Adrenal gland (tissue), 12 donors: ENCODE measurements around the gene PHF20. TPM values are rescaled to one million over a fixed set of nuclear protein-coding genes. Genes with fewer than 3 reads are reported as not detected.
"Not testable (repeated sequence)": the region's sequence is repeated elsewhere in the genome, so short reads cannot be mapped to it uniquely, and the experiment has no call there.

ENCODE experiments used
- DNase-seq, 7 donors: peaks; one replicate each; pipeline ENCODE4 v3.0.0-alpha.2; 2019 to 2020
- H3K27ac ChIP-seq, 5 donors: fragments of 200-600 bp; sonication (generic) in 4 of 5; 1 replicate in 3 of 5; 2 replicates in 2 of 5; pipeline versions ENCODE4 v1.5.1 to v1.8.0; 2016 to 2020; ENCODE audit warnings: mild to moderate bottlenecking in 1 of 5
- H3K27me3 ChIP-seq: fragments of 200-600 bp; 2 replicates; pipeline ENCODE4 v1.8.0; 2021
- H3K36me3 ChIP-seq, 2 donors: fragments of 200-600 bp; replicated peaks in 1 of 2; 1 replicate in 1 of 2; 2 replicates in 1 of 2; pipeline versions ENCODE4 v1.5.1 to v1.8.0; 2018 to 2022
- H3K4me1 ChIP-seq, 2 donors: fragments of 200-600 bp; replicated peaks in 1 of 2; 1 replicate in 1 of 2; 2 replicates in 1 of 2; pipeline versions ENCODE4 v1.5.1 to v1.8.0; 2018 to 2021
- H3K4me3 ChIP-seq, 4 donors: fragments of 200-600 bp; sonication (generic) in 3 of 4; one replicate each; pipeline ENCODE4 v1.5.1; 2016 to 2018
- H3K9me3 ChIP-seq, 3 donors: fragments of 200-600 bp; sonication (generic) in 1 of 3; replicated peaks in 1 of 3; 1 replicate in 2 of 3; 2 replicates in 1 of 3; pipeline versions ENCODE4 v1.5.1 to v1.8.0; 2016 to 2021
- POLR2A ChIP-seq, 2 donors: fragments of 450-650 bp; IDR thresholded peaks; one replicate each; pipeline ENCODE4 v1.6.1; 2017; ENCODE audit warnings: antibody characterized with exemption in 2 of 2, mild to moderate bottlenecking in 2 of 2, moderate library complexity in 1 of 2
- WGBS, 4 donors: extraction: QIAGEN DNeasy Blood & Tissue Kit in 2 of 4; methylation state at CpG; one replicate each; pipeline versions ENCODE4 v1.1.5 to v1.1.7; 2013 to 2017; 5-methylcytosine and 5-hydroxymethylcytosine counted together
- intact Hi-C, 2 donors: fragments of 100-400 bp; cut with DNase I; formaldehyde crosslinking; loops; one replicate each; pipeline versions ENCODE4 v1.14.1 to v1.15.0; 2022 to 2023
- polyA plus RNA-seq, 3 donors: library from polyadenylated mRNA; stranded (reverse); fragments of 200-250 nt in 2 of 3; fragments of 350-450 nt in 1 of 3; fragmentation: Illumina TruSeq in 1 of 3; extraction: RNeasy Lipid Tissue Mini Kit (QIAGEN cat#74804) in 1 of 3; gene quantifications; one replicate each; pipeline ENCODE4 v1.2.3, GENCODE V29; 2013 to 2014
- total RNA-seq, 9 donors: library from RNA; depleted of rRNA in 4 of 9; stranded (reverse); fragments of >200 nt in 4 of 9; fragments of 120-200 nt in 1 of 9; fragmentation: NEBNext Ultra II Directional in 1 of 9; extraction: Animal tissue kit (Norgen Biotek cat#: 25700) in 1 of 9; gene quantifications; one replicate each; pipeline versions ENCODE4 v1.1.0 to v1.2.4, GENCODE V29; 2013 to 2023
- TF ChIP-seq, protein P1 (sequence below), 6 experiments: fragments of 450-650 bp in 4 of 6; fragments of 200-600 bp in 2 of 6; sonication (generic) in 1 of 6; IDR thresholded peaks; 1 replicate in 5 of 6; 2 replicates in 1 of 6; pipeline versions ENCODE4 v1.5.1 to v1.8.0; 2016 to 2021; ENCODE audit warnings: antibody characterized with exemption in 6 of 6, mild to moderate bottlenecking in 2 of 6, moderate library complexity in 1 of 6
- donor health status: healthy with polysubstance abuse.
- donor health status: Bipolar disorder and iron deficiency.
- donor health status: DM: yes; HTN: yes; CAD: no.
- donor health status: DM: no; HTN: no; CAD: no.
- donor health status: DM: no; HTN: no; CAD: no.
- donor health status: DM: yes; HTN: yes; CAD: no.

The PHF20 gene
- total and polyA plus RNA-seq, 12 donors: 15.0 to 45.1 (median 28.8) TPM

DNA sequence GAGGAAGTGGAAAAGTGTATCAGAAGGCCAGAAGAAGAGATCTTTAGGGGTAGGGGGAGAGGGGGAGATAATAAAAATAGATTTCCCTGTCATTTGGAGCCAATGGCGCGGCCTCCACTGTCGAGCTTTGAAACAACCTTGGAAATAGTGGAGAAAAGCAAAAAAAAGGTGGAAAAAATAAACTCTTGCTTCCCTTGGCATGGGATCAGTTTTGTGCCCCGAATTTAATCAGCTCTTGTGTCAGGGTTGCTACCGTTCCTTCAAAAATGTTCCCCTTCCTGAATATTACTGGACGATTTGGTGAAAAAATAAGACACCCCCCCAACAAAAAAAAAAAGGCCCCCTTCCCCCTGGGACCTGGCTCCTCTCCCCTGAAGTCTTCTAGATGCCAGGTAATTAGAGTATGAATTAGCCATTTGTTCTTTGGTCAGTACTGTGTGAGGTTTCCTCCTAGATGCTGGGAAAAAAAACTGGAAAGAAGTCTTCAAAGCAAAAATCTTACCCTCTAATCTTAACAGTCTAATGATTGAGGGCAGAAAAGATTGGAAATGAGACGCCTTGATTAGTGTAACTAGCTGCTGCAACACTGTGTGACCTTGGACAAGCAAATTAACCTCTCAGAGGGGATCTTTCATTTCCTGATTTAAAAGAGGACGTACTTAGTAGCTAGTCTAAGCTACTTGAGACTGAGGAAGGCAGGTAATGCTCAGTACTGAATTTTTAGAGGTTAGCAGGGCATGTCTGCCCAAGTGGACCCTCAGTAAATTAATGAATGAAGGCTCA, 28.9 kb upstream of the PHF20 start:
- Histone ChIP-seq H3K4me3 (peak overlapping the region in 3 of 4 donors; percentile 49 to 76 (median 73)), H3K4me1 (peaks cover 29 to 40% of the 10 kb centered on the region in 2 donors), H3K27ac (peak overlapping the region; percentile 93 to 100 (median 96)), H3K36me3 (peaks cover 0 to 26% of the 10 kb centered on the region in 2 donors), H3K27me3 (no peaks in the 10 kb centered on the region), H3K9me3 (no peaks in the 10 kb centered on the region)
- intact Hi-C loops: no loop called here
- peak in 1 of 7 donors; percentile 20 for DNase-seq
- peak in 1 of 2 donors; percentile 20 for TF ChIP-seq POLR2A (IDR thresholded peaks at IDR 0.05)
- TF ChIP-seq, protein P1, sequence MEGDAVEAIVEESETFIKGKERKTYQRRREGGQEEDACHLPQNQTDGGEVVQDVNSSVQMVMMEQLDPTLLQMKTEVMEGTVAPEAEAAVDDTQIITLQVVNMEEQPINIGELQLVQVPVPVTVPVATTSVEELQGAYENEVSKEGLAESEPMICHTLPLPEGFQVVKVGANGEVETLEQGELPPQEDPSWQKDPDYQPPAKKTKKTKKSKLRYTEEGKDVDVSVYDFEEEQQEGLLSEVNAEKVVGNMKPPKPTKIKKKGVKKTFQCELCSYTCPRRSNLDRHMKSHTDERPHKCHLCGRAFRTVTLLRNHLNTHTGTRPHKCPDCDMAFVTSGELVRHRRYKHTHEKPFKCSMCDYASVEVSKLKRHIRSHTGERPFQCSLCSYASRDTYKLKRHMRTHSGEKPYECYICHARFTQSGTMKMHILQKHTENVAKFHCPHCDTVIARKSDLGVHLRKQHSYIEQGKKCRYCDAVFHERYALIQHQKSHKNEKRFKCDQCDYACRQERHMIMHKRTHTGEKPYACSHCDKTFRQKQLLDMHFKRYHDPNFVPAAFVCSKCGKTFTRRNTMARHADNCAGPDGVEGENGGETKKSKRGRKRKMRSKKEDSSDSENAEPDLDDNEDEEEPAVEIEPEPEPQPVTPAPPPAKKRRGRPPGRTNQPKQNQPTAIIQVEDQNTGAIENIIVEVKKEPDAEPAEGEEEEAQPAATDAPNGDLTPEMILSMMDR (IDR thresholded peaks at IDR 0.05): no peak
- WGBS, 4 donors: 0 to 1% (median 1%) methylated on average over 8 of the region's 8 CpGs

DNA sequence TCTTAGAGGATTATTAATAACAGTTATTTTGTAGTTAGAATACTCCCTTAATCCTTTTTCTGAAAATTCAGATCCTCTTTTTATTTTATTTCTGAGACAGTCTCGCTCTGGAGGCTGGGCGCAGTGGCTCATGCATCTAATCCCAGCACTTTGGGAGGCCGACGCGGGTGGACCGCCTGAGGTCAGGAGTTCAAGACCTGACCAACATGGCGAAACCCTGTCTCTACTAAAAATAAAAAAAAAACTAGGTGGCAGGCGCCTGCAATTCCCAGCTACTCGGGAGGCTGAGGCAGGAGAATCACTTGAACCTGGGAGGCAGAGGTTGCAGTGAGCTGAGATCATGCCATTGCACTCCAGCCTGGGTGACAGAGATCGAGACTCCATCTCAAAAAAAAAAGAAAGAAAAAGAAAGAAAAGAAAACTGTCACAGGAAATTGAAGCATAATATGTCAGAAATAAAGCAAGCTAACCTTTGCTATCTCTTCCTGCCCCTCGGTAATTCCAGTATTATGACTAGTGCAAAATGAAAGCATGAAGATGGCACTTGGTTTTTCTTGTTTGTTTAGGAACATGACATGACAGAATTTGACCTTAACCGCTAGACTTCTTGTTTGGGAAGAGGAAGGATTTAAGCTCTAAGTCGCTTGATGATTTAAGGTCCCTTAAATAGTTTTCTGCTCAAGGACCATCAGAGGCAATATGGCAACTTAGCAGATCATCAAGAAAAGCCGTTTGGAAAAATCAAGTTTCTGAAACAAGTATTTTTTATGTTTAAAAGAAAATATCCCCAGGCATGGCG, 27.9 kb upstream of the PHF20 start:
- Histone ChIP-seq H3K27me3 (no peaks in the 10 kb centered on the region), H3K9me3 (no peaks in the 10 kb centered on the region), H3K4me3 (peak overlapping the region in 1 of 4 donors; percentile 73), H3K4me1 (peaks cover 21 to 30% of the 10 kb centered on the region in 2 donors), H3K27ac (peak overlapping the region; percentile 93 to 100 (median 96)), H3K36me3 (peaks cover 0 to 17% of the 10 kb centered on the region in 2 donors)
- WGBS, 4 donors: 35 to 45% (median 41%) methylated on average over 15 of the region's 15 CpGs
- peak in 3 of 7 donors; percentile 21 to 33 (median 33) for DNase-seq
- no peak for TF ChIP-seq POLR2A (IDR thresholded peaks at IDR 0.05)
- TF ChIP-seq, protein P1 (IDR thresholded peaks at IDR 0.05): no peak
- intact Hi-C loops: no loop called here

DNA sequence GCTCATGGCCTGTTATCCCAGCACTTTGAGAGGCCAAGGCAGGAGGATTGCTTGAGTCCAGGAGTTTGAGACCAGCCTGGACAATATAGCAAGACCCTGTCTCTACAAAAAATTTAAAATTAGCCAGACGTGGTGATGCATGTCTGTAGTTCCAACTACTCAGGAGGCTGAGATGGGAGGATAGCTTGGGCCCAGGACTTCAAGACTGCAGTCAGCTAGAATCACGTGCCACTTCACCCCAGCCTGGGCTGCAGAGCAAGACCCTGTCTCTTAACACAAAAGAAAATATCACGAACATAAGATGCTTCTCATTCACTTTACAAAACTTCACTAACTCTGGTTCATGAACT, 27.3 kb upstream of the PHF20 start:
- Histone ChIP-seq H3K27ac (peak overlapping the region in 4 of 5 donors; percentile 93 to 100 (median 96)), H3K4me3 (peak overlapping the region in 1 of 4 donors; percentile 73), H3K4me1 (peaks cover 21 to 25% of the 10 kb centered on the region in 2 donors), H3K36me3 (peaks cover 0 to 11% of the 10 kb centered on the region in 2 donors)
- intact Hi-C loops, H3K9me3 ChIP-seq, H3K27me3 ChIP-seq, DNase-seq: not testable (repeated sequence)
- WGBS, 4 donors: 89 to 95% (median 91%) methylated on average over 3 of the region's 3 CpGs

DNA sequence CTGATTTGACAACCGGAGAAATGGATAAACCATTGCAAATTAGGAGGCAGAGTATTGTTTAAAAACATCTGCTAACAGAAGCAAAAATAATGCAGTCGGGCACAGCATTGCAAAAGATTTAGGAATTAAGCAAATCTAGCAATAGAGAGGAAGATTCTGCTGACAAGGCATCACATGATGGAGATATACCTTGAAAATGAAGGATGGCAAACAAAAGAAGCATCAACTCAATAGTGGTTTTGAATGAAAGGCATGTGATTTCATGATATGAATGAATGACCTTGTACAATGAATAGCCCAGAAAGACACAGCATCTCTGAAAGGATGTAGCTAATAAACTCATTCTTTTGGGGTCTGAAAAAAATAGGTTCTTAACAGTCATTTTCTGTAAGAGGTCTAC, 21.2 kb upstream of the PHF20 start:
- no peaks in the 10 kb centered on the region for H3K36me3 ChIP-seq
- H3K4me1 ChIP-seq: no peaks in the 10 kb centered on the region
- no peak for TF ChIP-seq POLR2A (IDR thresholded peaks at IDR 0.05)
- TF ChIP-seq, protein P1 (IDR thresholded peaks at IDR 0.05): no peak
- no peak overlapping the region for H3K4me3 ChIP-seq
- no peak overlapping the region for H3K27ac ChIP-seq
- no peaks in the 10 kb centered on the region for H3K9me3 ChIP-seq
- DNase-seq: no peak
- no peaks in the 10 kb centered on the region for H3K27me3 ChIP-seq
- intact Hi-C loops: no loop called here
- WGBS, 4 donors: 67 to 81% (median 74%) methylated on average over 2 of the region's 2 CpGs
